Astrocyte (in vitro differentiated cells and primary cell): ENCODE data around the gene DCT. TPM values are rescaled to one million over a fixed set of nuclear protein-coding genes. Genes with fewer than 3 reads are reported as not detected.

Experiments
- DNase-seq: peaks from one replicate; pipeline ENCODE4 v3.0.0-alpha.2; 2010; ENCODE audit warnings: low read depth
- FAIRE-seq: peaks from 2 replicates; lab custom pipeline; 2011; peaks lifted over from hg19 to GRCh38; lab: Jason Lieb, UNC
- H2AFZ ChIP-seq: 2 replicates; pipeline ENCODE4 v1.6.0; 2012; ENCODE audit warnings: low read depth, low read length, inconsistent platforms
- H3K27ac ChIP-seq: 2 replicates; pipeline ENCODE4 v1.5.1; 2011; ENCODE audit warnings: low read depth, low read length, inconsistent platforms
- H3K27me3 ChIP-seq: 2 replicates; pipeline ENCODE4 v1.6.0; 2011; ENCODE audit warnings: low read length, inconsistent platforms; ENCODE audit not compliant: insufficient read depth
- H3K36me3 ChIP-seq: 2 replicates; pipeline ENCODE4 v1.5.1; 2011; ENCODE audit warnings: low read length, inconsistent platforms; ENCODE audit not compliant: insufficient read depth
- H3K4me1 ChIP-seq: 2 replicates; pipeline ENCODE4 v1.5.1; 2011; ENCODE audit warnings: low read length, inconsistent platforms; ENCODE audit not compliant: insufficient read depth
- H3K4me2 ChIP-seq: 2 replicates; pipeline ENCODE4 v1.6.0; 2012; ENCODE audit warnings: low read length, inconsistent platforms
- H3K4me3 ChIP-seq: 2 replicates; pipeline ENCODE4 v1.5.1; 2011; ENCODE audit warnings: low read depth, mild to moderate bottlenecking, low read length, inconsistent platforms; ENCODE audit not compliant: insufficient read depth
- H3K79me2 ChIP-seq: 2 replicates; pipeline ENCODE4 v1.6.0; 2012; ENCODE audit warnings: mild to moderate bottlenecking, low read length, inconsistent platforms; ENCODE audit not compliant: insufficient read depth
- H3K9ac ChIP-seq: 2 replicates; pipeline ENCODE4 v1.6.0; 2012; ENCODE audit warnings: mild to moderate bottlenecking, low read length, inconsistent platforms
- H3K9me3 ChIP-seq: 2 replicates; pipeline ENCODE4 v1.5.1; 2012; ENCODE audit warnings: low read depth, mild to moderate bottlenecking, low read length, inconsistent platforms; ENCODE audit not compliant: insufficient read depth
- H4K20me1 ChIP-seq: 2 replicates; pipeline ENCODE4 v1.6.0; 2012; ENCODE audit warnings: low read length, inconsistent platforms; ENCODE audit not compliant: insufficient read depth
- H3K27ac Mint-ChIP-seq: one replicate; pipeline ENCODE4 v1.8.0; 2021; ENCODE audit warnings: mild to moderate bottlenecking, mixed read lengths; ENCODE audit not compliant: unreplicated experiment
- H3K27me3 Mint-ChIP-seq: one replicate; pipeline ENCODE4 v1.8.0; 2021; ENCODE audit warnings: low read depth, mixed read lengths; ENCODE audit not compliant: unreplicated experiment
- H3K36me3 Mint-ChIP-seq: one replicate; pipeline ENCODE4 v1.8.0; 2021; ENCODE audit warnings: low read depth, mixed read lengths; ENCODE audit not compliant: unreplicated experiment
- H3K4me1 Mint-ChIP-seq: one replicate; pipeline ENCODE4 v1.8.0; 2021; ENCODE audit warnings: low read depth, mixed read lengths; ENCODE audit not compliant: unreplicated experiment
- H3K4me3 Mint-ChIP-seq: one replicate; pipeline ENCODE4 v1.8.0; 2021; ENCODE audit warnings: mild to moderate bottlenecking, moderate library complexity, mixed read lengths; ENCODE audit not compliant: unreplicated experiment
- H3K9me3 Mint-ChIP-seq: one replicate; pipeline ENCODE4 v1.8.0; 2021; ENCODE audit warnings: mild to moderate bottlenecking, mixed read lengths; ENCODE audit not compliant: unreplicated experiment
- EZH2 ChIP-seq: IDR thresholded peaks from 2 replicates; pipeline ENCODE4 v1.6.1; 2012; ENCODE audit warnings: mild to moderate bottlenecking, low read length, inconsistent platforms; ENCODE audit not compliant: insufficient read depth
- total RNA-seq: library from RNA; stranded (reverse); gene quantifications from 2 replicates; pipeline ENCODE4 v1.2.1, GENCODE V29; 2021
- TF ChIP-seq, protein P1 (sequence below): IDR thresholded peaks from 2 replicates; pipeline ENCODE4 v1.5.1; 2011; ENCODE audit warnings: low read depth, mild to moderate bottlenecking, inconsistent platforms, low read length, moderate library complexity; ENCODE audit not compliant: insufficient read depth

The DCT gene
- total RNA-seq, 1 donor from 2014 or later, result 0.05 TPM

DNA sequence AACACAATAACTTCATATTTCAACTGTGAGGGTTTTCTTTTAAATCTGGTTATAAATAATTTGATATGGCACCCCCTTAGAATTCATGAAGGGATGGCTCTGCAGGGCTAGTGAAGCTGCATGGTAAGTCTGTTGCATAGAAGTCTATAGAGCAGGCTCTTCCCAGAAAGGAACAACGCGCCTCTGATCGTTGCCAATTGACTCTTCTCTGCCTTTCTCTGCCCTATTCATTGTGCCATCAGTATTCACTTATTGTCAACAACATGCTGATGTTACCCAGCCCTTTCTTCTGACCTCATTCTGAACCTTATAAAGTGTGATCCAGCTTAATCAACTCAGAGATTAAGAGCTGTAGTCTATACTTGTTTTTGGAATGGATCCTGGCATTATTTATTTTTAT, 16.3 kb upstream of the DCT start:
- H3K27me3 ChIP-seq, result no peaks in the 10 kb centered on the region
- DNase-seq (no peak), FAIRE-seq (no peak)
- no peak for TF ChIP-seq EZH2
- TF ChIP-seq, protein P1, sequence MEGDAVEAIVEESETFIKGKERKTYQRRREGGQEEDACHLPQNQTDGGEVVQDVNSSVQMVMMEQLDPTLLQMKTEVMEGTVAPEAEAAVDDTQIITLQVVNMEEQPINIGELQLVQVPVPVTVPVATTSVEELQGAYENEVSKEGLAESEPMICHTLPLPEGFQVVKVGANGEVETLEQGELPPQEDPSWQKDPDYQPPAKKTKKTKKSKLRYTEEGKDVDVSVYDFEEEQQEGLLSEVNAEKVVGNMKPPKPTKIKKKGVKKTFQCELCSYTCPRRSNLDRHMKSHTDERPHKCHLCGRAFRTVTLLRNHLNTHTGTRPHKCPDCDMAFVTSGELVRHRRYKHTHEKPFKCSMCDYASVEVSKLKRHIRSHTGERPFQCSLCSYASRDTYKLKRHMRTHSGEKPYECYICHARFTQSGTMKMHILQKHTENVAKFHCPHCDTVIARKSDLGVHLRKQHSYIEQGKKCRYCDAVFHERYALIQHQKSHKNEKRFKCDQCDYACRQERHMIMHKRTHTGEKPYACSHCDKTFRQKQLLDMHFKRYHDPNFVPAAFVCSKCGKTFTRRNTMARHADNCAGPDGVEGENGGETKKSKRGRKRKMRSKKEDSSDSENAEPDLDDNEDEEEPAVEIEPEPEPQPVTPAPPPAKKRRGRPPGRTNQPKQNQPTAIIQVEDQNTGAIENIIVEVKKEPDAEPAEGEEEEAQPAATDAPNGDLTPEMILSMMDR, result no peak
- H3K27me3 Mint-ChIP-seq, result peaks cover 5% of the 10 kb centered on the region
- no peak overlapping the region for H3K4me3 Mint-ChIP-seq
- H3K4me1 ChIP-seq, result no peaks in the 10 kb centered on the region
- no peaks in the 10 kb centered on the region for H3K9me3 ChIP-seq
- no peaks in the 10 kb centered on the region for H3K36me3 Mint-ChIP-seq
- H4K20me1 ChIP-seq, result no peaks in the 10 kb centered on the region
- H3K4me1 Mint-ChIP-seq, result no peaks in the 10 kb centered on the region
- H3K36me3 ChIP-seq, result no peaks in the 10 kb centered on the region
- no peak overlapping the region for H3K4me2 ChIP-seq
- H2AFZ ChIP-seq, result no peak overlapping the region
- no peak overlapping the region for H3K9ac ChIP-seq
- no peak overlapping the region for H3K27ac ChIP-seq
- H3K27ac Mint-ChIP-seq, result no peak overlapping the region
- no peaks in the 10 kb centered on the region for H3K79me2 ChIP-seq
- no peak overlapping the region for H3K4me3 ChIP-seq
- peaks cover 7% of the 10 kb centered on the region for H3K9me3 Mint-ChIP-seq

DNA sequence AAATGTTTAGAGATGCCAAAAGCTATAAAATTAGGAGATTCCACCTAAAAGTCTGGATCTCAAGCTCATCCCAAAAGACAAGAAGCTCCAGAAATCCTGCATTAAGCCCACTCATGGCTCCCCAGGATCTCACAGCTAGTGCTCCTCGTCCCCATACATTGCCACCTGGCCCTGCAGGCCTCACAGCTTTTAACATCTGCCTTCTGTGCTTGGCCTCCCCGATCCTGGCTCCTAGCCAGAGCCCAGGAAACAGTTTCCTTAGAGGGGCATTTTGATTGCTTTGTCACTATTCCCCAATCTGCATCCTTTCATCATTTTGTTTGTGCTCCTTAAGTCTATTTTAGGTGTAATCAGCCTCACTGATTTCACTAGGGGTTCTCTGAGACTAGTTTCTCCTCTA, 14.5 kb upstream of the DCT start:
- H3K4me1 ChIP-seq, result no peaks in the 10 kb centered on the region
- Mint-ChIP-seq H3K4me3 (no peak overlapping the region), H3K4me1 (no peaks in the 10 kb centered on the region), H3K27ac (no peak overlapping the region), H3K27me3 (peaks cover 5% of the 10 kb centered on the region), H3K36me3 (no peaks in the 10 kb centered on the region), H3K9me3 (peaks cover 7% of the 10 kb centered on the region)
- TF ChIP-seq, protein P1, result no peak
- TF ChIP-seq EZH2, result no peak
- H3K36me3 ChIP-seq, result no peaks in the 10 kb centered on the region
- H3K27me3 ChIP-seq, result no peaks in the 10 kb centered on the region
- no peaks in the 10 kb centered on the region for H3K79me2 ChIP-seq
- no peaks in the 10 kb centered on the region for H3K9me3 ChIP-seq
- H3K9ac ChIP-seq, result no peak overlapping the region
- no peak overlapping the region for H3K4me2 ChIP-seq
- no peak overlapping the region for H2AFZ ChIP-seq
- no peak overlapping the region for H3K27ac ChIP-seq
- H3K4me3 ChIP-seq, result no peak overlapping the region
- FAIRE-seq (no peak), DNase-seq (no peak)
- H4K20me1 ChIP-seq, result no peaks in the 10 kb centered on the region

DNA sequence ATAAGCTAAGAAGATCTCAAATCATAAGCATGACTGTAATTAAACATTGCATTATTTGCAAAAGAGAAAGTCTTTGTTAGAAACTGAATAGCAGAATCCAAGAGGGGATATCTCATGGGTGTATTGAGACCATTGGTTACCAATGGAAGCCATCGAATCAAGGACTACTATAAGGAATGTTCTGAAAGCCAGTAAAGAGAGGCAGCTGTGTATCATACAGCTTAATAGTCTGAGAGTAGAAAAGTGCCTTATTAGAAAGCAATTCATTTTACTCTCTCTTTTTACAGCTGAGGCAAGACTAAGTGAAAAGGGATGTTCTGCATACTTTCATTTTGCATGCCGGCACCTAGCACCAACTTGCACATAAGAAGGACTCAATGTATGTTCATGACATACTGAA, 7.6 kb upstream of the DCT start:
- Mint-ChIP-seq H3K4me1 (peaks cover 4% of the 10 kb centered on the region), H3K36me3 (no peaks in the 10 kb centered on the region), H3K9me3 (peaks cover 2% of the 10 kb centered on the region), H3K27ac (no peak overlapping the region), H3K4me3 (no peak overlapping the region), H3K27me3 (peaks cover 27% of the 10 kb centered on the region)
- Histone ChIP-seq H3K9ac (no peak overlapping the region), H3K27me3 (no peaks in the 10 kb centered on the region), H4K20me1 (no peaks in the 10 kb centered on the region), H3K36me3 (no peaks in the 10 kb centered on the region), H2AFZ (no peak overlapping the region), H3K4me1 (peaks cover under 1% of the 10 kb centered on the region), H3K4me3 (no peak overlapping the region), H3K4me2 (no peak overlapping the region), H3K9me3 (no peaks in the 10 kb centered on the region), H3K79me2 (no peaks in the 10 kb centered on the region), H3K27ac (no peak overlapping the region)
- DNase-seq (no peak), FAIRE-seq (no peak)
- TF ChIP-seq, protein P1, result no peak
- TF ChIP-seq EZH2, result no peak
